B cell (primary cell): ENCODE data around the gene PARD6G.
A peak's percentile ranks its signal among the peaks of the same experiment; 100 is the strongest.

Experiments
- CTCF ChIP-seq: fragments of 200-600 bp; IDR thresholded peaks from one replicate; pipeline ENCODE4 v1.8.0; 2022; ENCODE audit warnings: antibody characterized with exemption, mild to moderate bottlenecking
- EZH2 ChIP-seq: IDR thresholded peaks from 2 replicates; pipeline ENCODE4 v1.6.1; 2012; ENCODE audit warnings: borderline replicate concordance, low read depth, mild to moderate bottlenecking, moderate library complexity, low read length; ENCODE audit not compliant: insufficient read depth, poor library complexity, severe bottlenecking

- TF ChIP-seq CTCF = peak; percentile 100
- no peak for TF ChIP-seq EZH2
These were observed 89.5 kb downstream of the PARD6G start for GRCh38 chr18:80157708-80158343.
